Ovary (tissue), 9 donors: ENCODE data around the gene APBB1. TPM values are rescaled to one million over a fixed set of nuclear protein-coding genes. Genes with fewer than 3 reads are reported as not detected.

Source experiments
- DNase-seq, 5 donors: peaks; one replicate each; pipeline ENCODE4 v3.0.0-alpha.2; 2019 to 2020
- H3K27ac ChIP-seq, 2 donors: fragments of 200-600 bp; one replicate each; pipeline versions ENCODE4 v1.5.1 to v1.8.0; 2019 to 2022
- H3K27me3 ChIP-seq: fragments of 200-600 bp; one replicate; pipeline ENCODE4 v1.8.0; 2022
- H3K36me3 ChIP-seq: fragments of 200-600 bp; sonication (generic); one replicate; pipeline ENCODE4 v1.5.1; 2019
- H3K4me1 ChIP-seq: one replicate; pipeline ENCODE4 v1.8.1; 2013; ENCODE audit warnings: mild to moderate bottlenecking, moderate library complexity; ENCODE audit not compliant: insufficient read depth
- H3K4me3 ChIP-seq: fragments of 200-600 bp; sonication (generic); one replicate; pipeline ENCODE4 v1.5.1; 2017
- H3K9me3 ChIP-seq, 2 donors: fragments of 200-600 bp in 1 of 2; sonication (generic) in 1 of 2; one replicate each; pipeline versions ENCODE4 v1.5.1 to v1.8.1; 2013 to 2019; ENCODE audit warnings: mild to moderate bottlenecking in 1 of 2, moderate library complexity in 1 of 2
- EP300 ChIP-seq: sonication (generic); formaldehyde crosslinking; IDR thresholded peaks from one replicate; pipeline ENCODE4 v1.6.1; 2017; ENCODE audit warnings: antibody characterized with exemption
- POLR2A ChIP-seq: fragments of 450-650 bp; IDR thresholded peaks from one replicate; pipeline ENCODE4 v1.6.1; 2017; ENCODE audit warnings: antibody characterized with exemption, mild to moderate bottlenecking, moderate library complexity
- WGBS, 3 donors: extraction: QIAGEN DNeasy Blood & Tissue Kit in 1 of 3; methylation state at CpG; one replicate each; pipeline versions ENCODE4 v1.1.5 to v1.1.7; 2013 to 2017; 5-methylcytosine and 5-hydroxymethylcytosine counted together
- intact Hi-C, 4 donors: fragments of 100-400 bp; cut with DNase I; formaldehyde crosslinking; loops; one replicate each; pipeline versions ENCODE4 v1.11.0 to v1.15.1; 2022 to 2023
- polyA plus RNA-seq, 2 donors: library from polyadenylated mRNA; stranded (reverse); fragments of 200-250 nt in 1 of 2; fragments of 350-450 nt in 1 of 2; fragmentation: Illumina TruSeq in 1 of 2; extraction: RNeasy Lipid Tissue Mini Kit (QIAGEN cat#74804) in 1 of 2; gene quantifications; one replicate each; pipeline ENCODE4 v1.2.3, GENCODE V29; 2013 to 2014
- total RNA-seq, 7 donors: library from RNA; depleted of rRNA in 2 of 7; stranded (reverse); fragments of >200 nt in 2 of 7; fragmentation: NEBNext Ultra II Directional in 3 of 7; extraction: Animal tissue kit (Norgen Biotek cat#: 25700) in 3 of 7; gene quantifications; one replicate each; pipeline versions ENCODE4 v1.1.0 to v1.2.4, GENCODE V29; 2016 to 2023
- TF ChIP-seq, protein P1 (sequence below), 3 donors: fragments of 450-650 bp in 2 of 3; fragments of 200-600 bp in 1 of 3; IDR thresholded peaks; one replicate each; pipeline versions ENCODE4 v1.5.1 to v1.8.0; 2016 to 2022; ENCODE audit warnings: antibody characterized with exemption in 3 of 3, mild to moderate bottlenecking in 1 of 3
- donor health status: DM: no; HTN: no; CAD: no; lungs with moderate emphysema.
- donor health status: DM: no; HTN: no; CAD: no.
- donor health status: Bipolar disorder and iron deficiency.
- donor health status: DM: yes; HTN: yes; CAD: no.
- donor health status: DM: no; HTN: no; CAD: no.
- donor health status: DM: yes; HTN: yes; CAD: no.

APBB1 gene
- total and polyA plus RNA-seq, 9 donors: 34.1 to 90.9 (median 59.9) TPM

DNA sequence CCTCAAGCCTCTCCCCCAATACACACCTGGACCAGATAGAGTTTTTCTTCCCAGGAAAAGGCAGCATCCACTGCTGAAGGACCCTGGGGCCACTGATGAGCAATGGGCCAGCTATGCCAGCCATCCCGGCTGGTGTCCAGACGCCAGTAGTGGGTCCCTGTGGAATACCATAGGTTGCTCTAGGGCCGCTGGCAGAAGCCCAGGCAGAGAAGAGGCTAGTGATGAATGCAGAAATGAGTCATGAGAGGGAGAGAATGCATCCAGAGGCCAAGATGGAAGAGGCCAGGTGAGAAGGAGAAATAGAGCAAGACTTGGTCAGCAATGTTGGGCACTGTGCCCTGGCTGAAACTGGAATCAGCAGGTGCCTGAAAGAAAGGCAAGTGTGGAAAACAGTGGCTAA, 13.0 kb upstream of the APBB1 start:
- intact Hi-C loops: no loop called here
- Histone ChIP-seq H3K9me3 (no peaks in the 10 kb centered on the region), H3K4me3 (no peak overlapping the region), H3K27me3 (no peaks in the 10 kb centered on the region), H3K4me1 (no peaks in the 10 kb centered on the region), H3K27ac (no peak overlapping the region), H3K36me3 (no peaks in the 10 kb centered on the region)
- DNase-seq: no peak
- 66 to 83% (median 74%) methylated on average over 3 of the region's 3 CpGs for WGBS, 3 donors
- TF ChIP-seq EP300: no peak
- TF ChIP-seq POLR2A: no peak
- TF ChIP-seq, protein P1, sequence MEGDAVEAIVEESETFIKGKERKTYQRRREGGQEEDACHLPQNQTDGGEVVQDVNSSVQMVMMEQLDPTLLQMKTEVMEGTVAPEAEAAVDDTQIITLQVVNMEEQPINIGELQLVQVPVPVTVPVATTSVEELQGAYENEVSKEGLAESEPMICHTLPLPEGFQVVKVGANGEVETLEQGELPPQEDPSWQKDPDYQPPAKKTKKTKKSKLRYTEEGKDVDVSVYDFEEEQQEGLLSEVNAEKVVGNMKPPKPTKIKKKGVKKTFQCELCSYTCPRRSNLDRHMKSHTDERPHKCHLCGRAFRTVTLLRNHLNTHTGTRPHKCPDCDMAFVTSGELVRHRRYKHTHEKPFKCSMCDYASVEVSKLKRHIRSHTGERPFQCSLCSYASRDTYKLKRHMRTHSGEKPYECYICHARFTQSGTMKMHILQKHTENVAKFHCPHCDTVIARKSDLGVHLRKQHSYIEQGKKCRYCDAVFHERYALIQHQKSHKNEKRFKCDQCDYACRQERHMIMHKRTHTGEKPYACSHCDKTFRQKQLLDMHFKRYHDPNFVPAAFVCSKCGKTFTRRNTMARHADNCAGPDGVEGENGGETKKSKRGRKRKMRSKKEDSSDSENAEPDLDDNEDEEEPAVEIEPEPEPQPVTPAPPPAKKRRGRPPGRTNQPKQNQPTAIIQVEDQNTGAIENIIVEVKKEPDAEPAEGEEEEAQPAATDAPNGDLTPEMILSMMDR (IDR thresholded peaks at IDR 0.05): no peak

- Histone ChIP-seq H3K27me3 (no peaks in the 10 kb centered on the region), H3K27ac (no peak overlapping the region), H3K4me1 (no peaks in the 10 kb centered on the region), H3K9me3 (no peaks in the 10 kb centered on the region), H3K4me3 (no peak overlapping the region), H3K36me3 (no peaks in the 10 kb centered on the region)
- intact Hi-C loops: no loop called here
- no peak for TF ChIP-seq POLR2A
- TF ChIP-seq, protein P1 (IDR thresholded peaks at IDR 0.05): no peak
- no peak for TF ChIP-seq EP300
- no peak for DNase-seq
Measured at GRCh38 chr11:6427516-6427915, 8.6 kb upstream of the APBB1 start.

GRCh38 chr11:6420677-6421076, 1.8 kb upstream of the APBB1 start:
- Histone ChIP-seq H3K4me1 (peaks cover 4% of the 10 kb centered on the region), H3K27ac (no peak overlapping the region), H3K4me3 (no peak overlapping the region), H3K9me3 (no peaks in the 10 kb centered on the region), H3K36me3 (no peaks in the 10 kb centered on the region), H3K27me3 (no peaks in the 10 kb centered on the region)
- TF ChIP-seq POLR2A: no peak
- TF ChIP-seq EP300: no peak
- TF ChIP-seq, protein P1 (IDR thresholded peaks at IDR 0.05): no peak
- intact Hi-C loops: no loop called here
- 84 to 89% (median 85%) methylated on average over 3 of the region's 3 CpGs for WGBS, 3 donors
- DNase-seq: no peak

DNA sequence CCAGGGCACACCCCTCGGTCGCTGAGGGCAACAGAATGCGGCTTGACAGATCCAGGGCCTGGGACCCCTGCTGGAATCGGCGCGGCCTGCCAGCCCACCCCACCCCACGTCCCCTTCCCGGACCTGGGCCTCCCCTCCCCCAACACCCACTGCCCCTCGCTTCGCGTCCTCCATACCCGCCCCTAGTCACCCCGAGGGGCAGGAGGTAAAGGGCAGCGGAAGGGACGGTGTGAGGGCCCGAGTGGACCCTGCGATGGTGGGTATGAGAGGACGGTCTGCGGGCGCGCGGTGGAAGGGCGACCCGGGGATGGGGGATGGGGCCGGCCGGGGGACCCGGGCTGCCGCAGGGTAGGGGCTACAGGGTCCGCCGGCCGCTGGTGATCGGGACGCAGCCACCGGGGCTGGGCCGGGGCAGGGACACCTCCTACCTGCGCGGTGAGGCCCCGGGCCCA, 311 bp downstream of the APBB1 start:
- Histone ChIP-seq H3K27ac (peak overlapping the region; percentile 95 to 97), H3K36me3 (no peaks in the 10 kb centered on the region), H3K4me1 (peaks cover 4% of the 10 kb centered on the region), H3K4me3 (peak overlapping the region; percentile 88), H3K9me3 (no peaks in the 10 kb centered on the region), H3K27me3 (no peaks in the 10 kb centered on the region)
- intact Hi-C loops: no loop called here
- WGBS, 3 donors: 0 to 1% (median 1%) methylated on average over 36 to 38 of the region's 38 CpGs
- no peak for TF ChIP-seq EP300
- TF ChIP-seq, protein P1 (IDR thresholded peaks at IDR 0.05): no peak
- DNase-seq: peak in 1 of 5 donors; percentile 60
